SIG-M5 treated with dmso at 0.1 percent for 504 hours (cell line): ENCODE results near the gene HPGD.

Source experiments
- DNase-seq: peaks from one replicate; lab custom pipeline; 2025; ENCODE audit not compliant: unreplicated experiment; lab: John Stamatoyannopoulos, UW

The HPGD gene

GRCh38 chr4:174479140-174479539 is 43.1 kb downstream of the HPGD start:
- no peak for DNase-seq

DNA sequence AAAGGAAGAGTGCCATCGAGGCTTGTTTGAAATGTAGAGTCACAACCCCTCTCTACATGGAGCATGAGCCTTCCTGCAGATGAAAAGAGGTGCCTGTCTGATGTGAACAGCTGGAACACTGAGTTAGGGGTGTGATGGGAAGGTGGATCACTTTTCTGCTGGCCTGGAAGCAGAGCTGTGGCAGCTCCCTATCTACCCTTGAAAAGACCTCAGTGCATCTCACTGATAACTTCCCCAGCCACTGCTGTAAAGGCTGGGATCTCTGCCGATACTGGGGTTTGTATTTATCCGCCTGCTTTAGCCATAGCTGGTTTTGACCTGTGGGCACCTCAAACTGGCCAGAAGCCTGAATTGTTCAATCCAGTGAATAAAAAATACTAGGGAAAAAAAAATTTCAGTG is 46.8 kb downstream of the HPGD start:
- no peak for DNase-seq

GRCh38 chr4:174474457-174475075 is 47.7 kb downstream of the HPGD start:
- no peak for DNase-seq

DNA sequence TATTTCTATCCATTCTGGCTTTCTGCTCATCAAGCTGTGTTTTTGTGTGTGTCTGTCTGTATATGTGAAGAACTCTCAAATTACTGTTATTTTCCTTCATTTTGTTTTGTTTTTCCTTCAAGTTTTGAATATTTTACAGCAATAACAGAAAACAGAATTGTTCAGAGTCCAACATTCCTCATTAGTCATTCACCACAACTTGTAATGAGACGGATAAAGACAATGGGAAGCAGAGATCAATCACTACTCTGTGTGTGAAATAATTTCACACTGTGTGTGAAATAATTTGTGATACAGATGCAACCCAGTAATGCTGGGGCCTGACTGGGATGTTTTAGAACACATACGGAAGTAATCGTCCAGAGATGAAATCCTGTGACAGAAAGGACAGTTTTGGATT is 55.2 kb downstream of the HPGD start:
- no peak for DNase-seq

DNA sequence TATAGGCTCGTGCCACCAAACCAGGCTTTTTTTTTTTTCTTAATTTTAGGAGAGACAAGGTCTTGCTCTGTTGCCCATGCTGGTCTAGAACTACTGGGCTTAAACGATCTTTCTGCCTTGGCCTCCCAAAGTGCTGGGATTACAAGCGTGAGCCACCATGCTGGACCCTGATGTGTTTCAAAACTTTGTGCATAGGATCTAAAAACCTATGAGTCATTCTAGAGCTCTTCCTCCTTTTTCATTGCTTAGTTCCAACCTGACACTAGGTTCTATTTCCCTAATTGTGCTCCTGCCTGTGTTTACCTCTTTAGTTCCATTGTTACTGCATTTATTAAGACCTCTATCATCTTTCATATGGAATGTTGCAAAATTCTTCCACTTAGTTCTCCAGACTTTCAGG is 57.3 kb downstream of the HPGD start:
- DNase-seq = no peak

DNA sequence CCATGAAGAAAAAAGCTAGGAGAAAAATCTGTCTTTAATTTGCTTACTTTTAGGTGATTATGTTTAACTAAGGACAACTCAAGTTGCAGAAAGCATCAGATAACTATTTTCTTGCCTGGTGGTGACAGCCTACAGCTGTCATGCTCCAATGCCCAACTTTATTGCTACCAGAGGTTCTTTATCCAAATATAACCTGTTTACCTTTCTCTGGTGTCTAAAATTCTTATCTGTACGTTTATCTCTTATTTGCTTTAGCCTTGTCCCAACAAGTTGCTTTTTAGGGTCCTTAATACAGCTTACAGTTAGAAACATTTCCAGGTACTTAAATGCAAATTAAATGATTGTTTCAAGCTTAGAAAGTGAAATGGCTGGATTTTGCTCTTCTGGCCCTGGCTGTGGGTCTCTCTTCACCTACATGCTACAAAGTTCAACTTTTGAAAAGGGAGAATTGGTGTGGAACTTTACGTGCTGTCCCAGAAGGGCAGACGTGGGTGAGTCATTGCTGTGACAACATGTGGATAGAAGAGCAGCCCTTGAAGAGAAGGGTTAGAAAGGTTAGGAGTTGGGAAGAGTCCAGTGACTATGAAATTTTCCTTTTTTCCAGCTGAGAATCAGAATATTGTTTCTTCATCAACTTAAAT is 60.7 kb downstream of the HPGD start:
- no peak for DNase-seq

GRCh38 chr4:174460684-174461083 is 61.6 kb downstream of the HPGD start:
- no peak for DNase-seq

- no peak for DNase-seq
Observed at GRCh38 chr4:174457468-174457867, 64.8 kb downstream of the HPGD start.

- DNase-seq = no peak
Observed at GRCh38 chr4:174454815-174455473, 67.3 kb downstream of the HPGD start.

DNA sequence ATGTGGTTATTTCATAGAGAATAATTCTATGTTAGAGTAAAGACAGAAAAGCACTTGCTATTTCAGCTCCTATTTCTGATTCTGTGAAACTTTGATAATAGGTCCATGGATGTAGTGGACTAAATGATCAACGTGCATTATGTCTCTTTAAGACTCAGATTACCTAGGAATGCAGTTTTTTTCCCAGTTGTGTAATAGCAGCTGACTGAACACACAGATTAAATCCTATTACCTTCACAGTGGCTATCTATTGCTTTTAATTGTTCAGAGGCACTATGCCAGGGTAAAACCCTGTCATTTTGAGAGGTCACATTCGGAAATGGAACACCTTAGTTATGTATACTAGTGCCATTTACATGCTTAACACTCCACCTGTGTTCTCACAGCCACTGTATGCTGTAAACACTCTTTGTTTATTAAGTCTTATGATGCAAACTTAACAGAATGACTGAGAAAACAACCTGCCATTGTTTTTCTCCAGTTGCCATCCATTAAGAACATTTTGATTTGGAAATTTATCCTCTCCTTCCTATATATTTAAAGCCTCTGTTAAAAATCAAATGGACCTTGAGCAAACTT is 70.5 kb downstream of the HPGD start:
- no peak for DNase-seq

GRCh38 chr4:174450786-174451125 is 71.5 kb downstream of the HPGD start:
- no peak for DNase-seq

DNA sequence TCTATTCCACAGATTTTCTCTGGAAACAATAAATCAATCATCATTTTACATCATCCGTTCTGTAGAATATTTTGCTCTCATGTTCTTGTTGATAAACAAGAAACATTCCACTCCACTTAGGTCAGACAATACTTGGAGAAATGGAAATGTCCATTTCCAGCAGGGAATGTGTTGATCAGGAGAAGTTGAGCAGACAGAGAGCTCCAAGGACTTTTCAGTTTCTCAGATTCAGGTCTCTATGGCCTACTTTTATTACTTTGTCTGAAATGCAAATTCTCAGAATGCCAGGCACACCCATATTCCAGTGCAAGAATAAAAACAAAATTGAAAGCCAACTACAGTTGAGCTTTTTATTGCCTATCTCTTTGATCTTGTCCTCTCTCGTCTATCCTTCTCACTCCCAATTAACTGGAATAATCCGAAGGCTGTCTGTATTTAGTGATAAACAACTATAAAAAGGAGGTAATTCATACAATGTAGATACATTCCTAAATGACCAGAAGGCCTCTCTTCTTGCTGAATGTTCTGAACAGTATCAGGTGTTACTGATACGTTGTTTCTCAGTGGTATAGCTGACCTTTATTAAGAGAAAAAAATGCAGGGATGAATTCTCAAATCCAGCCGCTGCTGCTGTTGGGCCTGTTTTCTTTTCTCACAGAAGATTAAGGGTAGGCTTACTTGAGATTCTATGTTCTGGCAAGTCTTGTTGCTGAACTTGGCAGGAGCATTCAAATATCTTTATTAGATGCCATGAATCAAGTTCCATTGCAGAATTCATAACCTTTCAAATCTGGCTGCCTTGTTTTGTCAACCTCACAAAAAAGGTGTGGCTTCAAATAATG is 72.1 kb downstream of the HPGD start:
- no peak for DNase-seq

- no peak for DNase-seq
Observed at GRCh38 chr4:174449152-174449551, 73.1 kb downstream of the HPGD start.

- no peak for DNase-seq
Observed at GRCh38 chr4:174444390-174444789, 77.9 kb downstream of the HPGD start.
